Endometrial microvascular endothelial cells (primary cell): Measurements from ENCODE around the gene MYBPH. TPM values are rescaled to one million over a fixed set of nuclear protein-coding genes. Genes with fewer than 3 reads are reported as not detected.

Experiments
- in situ Hi-C: cut with HindIII; loops from 2 replicates; pipeline ENCODE4 v1.10.0; 2017; ENCODE audit warnings: low sequenced_read_pairs, low pct_unique_long_range_greater_than_20kb; ENCODE audit errors: inconsistent ontology term
- total RNA-seq: library from RNA; depleted of rRNA; stranded (reverse); fragments of >200 nt; gene quantifications from one replicate; pipeline ENCODE4 v1.2.3, GENCODE V29; 2015; ENCODE audit errors: inconsistent ontology term

Gene MYBPH
- total RNA-seq, 1 donor from 2014 or later: not detected

GRCh38 chr1:203142124-203142523, 33.5 kb downstream of the MYBPH start:
- in situ Hi-C loops: loop anchor here (25.0 kb wide), 1 partner anchor 105 kb away; the partner anchor contains the start of gene PPFIA4

GRCh38 chr1:203140743-203141520, 34.7 kb downstream of the MYBPH start:
- in situ Hi-C loops: loop anchor here (25.0 kb wide), 1 partner anchor 104 kb away; the partner anchor contains the start of gene PPFIA4

DNA sequence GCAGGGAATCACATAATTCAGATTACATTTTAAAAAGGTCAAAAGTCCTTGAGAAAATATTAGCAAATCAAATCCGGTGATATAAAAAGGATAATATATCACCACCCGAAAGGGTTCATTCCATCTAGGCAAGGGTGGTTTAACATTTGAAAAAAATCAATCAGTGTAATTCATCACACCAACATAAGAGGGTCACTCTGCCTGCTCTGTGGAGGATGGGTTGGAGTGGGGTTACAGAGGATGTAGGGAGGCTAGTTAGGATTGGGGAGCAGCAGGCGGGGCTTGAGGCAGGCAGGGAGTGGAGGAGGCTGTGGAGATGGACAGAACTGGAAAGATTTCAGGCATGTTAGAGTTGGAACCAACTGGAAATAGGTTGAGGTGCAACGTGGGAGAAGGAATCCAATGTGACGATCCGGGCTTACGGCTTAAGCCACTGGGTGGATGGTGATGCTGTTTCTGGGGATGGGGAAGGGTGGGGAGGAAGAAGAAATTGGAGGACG, 35.6 kb downstream of the MYBPH start:
- in situ Hi-C loops: loop anchor here (25.0 kb wide), 1 partner anchor 103 kb away; the partner anchor contains the start of gene PPFIA4

GRCh38 chr1:203138066-203138465, 37.6 kb downstream of the MYBPH start:
- in situ Hi-C loops: loop anchor here (25.0 kb wide), 1 partner anchor 101 kb away; the partner anchor contains the start of gene PPFIA4

- in situ Hi-C loops: loop anchor here (25.0 kb wide), 1 partner anchor 100 kb away; the partner anchor contains the start of gene PPFIA4
Measured at GRCh38 chr1:203137324-203137723, 38.3 kb downstream of the MYBPH start.

GRCh38 chr1:203136409-203137042, 39.1 kb downstream of the MYBPH start:
- in situ Hi-C loops: loop anchor here (25.0 kb wide), 1 partner anchor 99 kb away; the partner anchor contains the start of gene PPFIA4

GRCh38 chr1:203135636-203136305, 39.9 kb downstream of the MYBPH start:
- in situ Hi-C loops: loop anchor here (25.0 kb wide), 1 partner anchor 98 kb away; the partner anchor contains the start of gene PPFIA4

DNA sequence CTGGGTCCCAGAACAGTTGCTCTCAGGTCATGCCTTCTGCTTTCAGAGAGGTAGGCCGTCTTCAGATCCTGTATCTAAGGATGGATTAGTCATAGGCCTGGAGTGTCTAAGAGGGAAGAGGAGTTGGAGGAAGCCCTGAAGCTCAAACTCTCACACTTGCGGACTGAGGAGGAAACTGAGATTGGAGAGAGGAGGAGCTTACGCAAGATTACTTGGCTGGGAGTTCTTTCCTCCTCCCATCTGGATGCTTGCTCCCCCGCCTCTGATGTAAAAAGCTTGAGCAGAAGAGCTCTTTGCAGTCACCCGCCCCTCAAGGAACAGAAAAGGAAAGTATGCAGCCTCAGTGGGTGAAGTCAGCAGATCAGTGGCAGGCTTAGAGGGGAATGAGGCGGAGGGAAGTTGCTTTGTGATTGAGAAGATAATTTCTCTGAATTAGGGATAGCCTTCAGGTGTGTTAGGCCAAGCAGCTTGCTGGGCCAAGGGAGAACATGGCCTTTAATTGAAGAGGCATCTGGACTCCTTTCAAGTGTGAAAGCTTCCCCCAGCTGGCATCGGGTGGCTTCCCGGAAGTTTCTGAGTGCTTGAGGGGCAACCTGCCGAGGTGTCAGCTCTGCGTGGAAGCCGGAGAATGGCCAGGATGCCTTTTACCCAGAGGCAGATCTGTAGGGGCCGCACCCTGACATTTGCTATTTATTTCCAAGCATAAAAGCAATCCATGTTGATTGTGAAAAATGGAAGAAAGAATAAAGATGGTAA, 41.5 kb downstream of the MYBPH start:
- in situ Hi-C loops: loop anchor here (25.0 kb wide), 1 partner anchor 97 kb away; the partner anchor contains the start of gene PPFIA4

DNA sequence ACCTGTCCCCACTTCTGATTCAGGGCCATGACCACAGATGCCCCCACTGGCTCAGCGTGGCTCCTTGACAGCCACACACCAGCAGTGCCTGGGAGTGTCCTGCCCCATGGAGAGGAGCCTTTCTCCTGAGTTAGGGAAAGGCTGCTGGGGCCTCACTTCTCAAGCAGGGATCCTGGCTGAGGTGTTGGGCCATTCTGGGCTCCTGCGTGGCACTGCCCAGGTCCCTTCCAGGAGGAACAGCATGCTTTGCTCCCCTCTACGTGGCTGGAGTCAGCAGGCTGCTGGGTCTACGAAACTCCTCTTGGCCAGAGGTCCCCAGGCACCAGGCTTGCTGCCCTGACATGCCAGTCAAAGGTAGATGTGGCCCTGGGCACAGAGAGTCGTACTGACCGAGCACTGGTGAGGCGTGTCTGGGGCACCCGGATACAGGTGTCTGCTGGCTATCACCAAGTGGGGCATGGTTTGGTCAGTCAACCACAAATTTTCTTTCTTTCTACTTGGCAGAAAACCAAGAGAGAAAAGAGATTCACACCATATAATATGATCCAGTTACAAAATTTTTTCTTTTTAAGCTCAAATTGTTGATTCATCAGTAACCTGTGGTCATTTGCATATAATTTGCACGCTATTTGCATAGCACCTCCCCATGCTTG, 44.0 kb downstream of the MYBPH start:
- in situ Hi-C loops: loop anchor here (25.0 kb wide), 1 partner anchor 94 kb away; the partner anchor contains the start of gene PPFIA4

DNA sequence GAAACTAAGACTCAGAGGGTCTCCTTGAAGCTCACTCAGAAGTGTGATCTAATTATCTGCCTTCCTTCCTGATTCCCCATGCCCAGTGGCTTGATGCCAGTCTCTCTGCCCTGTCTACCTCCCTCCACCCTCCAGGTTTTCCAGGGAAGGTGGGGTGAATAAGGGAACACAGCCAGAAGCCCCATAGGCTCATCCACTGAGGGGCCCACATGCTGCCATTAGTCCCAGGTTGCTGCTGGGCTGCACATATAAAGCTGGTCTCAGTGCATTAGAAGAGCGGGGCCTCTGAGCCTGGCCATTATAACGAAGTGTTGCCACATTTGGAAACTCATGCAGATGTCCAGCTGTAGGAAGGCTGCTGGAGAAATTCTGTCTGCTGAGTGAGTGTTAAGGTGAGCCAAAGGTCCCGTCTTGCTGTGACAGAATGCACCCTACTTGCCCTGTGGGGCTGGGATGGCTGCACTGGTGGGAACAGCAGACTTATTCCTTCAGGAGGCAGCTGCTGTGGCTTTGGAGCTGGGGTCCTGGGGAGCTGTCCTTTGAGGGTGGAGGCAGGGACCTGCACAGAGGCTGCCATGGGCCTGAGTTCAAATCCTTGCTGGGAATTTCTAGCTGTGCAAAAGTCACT, 45.2 kb downstream of the MYBPH start:
- in situ Hi-C loops: loop anchor here (25.0 kb wide), 1 partner anchor 93 kb away; the partner anchor contains the start of gene PPFIA4

- in situ Hi-C loops: loop anchor here (25.0 kb wide), 1 partner anchor 92 kb away; the partner anchor contains the start of gene PPFIA4
Measured at GRCh38 chr1:203129501-203130231, 46.0 kb downstream of the MYBPH start.

DNA sequence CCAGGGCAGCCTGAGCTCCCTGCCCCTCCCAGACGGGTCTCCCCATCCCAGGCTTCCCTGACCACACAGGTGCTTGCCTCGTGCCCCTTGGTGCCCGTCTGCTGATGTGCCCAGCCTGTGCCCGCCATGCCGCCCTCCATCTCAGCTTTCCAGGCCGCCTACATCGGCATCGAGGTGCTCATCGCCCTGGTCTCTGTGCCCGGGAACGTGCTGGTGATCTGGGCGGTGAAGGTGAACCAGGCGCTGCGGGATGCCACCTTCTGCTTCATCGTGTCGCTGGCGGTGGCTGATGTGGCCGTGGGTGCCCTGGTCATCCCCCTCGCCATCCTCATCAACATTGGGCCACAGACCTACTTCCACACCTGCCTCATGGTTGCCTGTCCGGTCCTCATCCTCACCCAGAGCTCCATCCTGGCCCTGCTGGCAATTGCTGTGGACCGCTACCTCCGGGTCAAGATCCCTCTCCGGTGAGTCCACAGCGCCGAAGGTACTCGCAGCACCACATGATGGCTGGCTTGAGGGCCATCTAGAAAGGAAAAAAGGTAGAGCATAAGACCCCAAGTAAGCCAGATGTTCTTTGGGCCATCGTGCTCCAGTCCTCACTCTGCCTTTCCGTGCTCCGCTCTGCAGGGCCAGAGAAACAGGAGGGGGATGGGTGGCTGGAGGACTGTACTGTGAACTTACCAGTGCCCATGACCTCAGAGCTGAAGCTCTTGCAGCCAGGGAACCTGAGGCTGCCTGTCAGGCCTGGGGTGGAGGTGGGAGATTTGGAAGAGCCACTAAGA, 46.7 kb downstream of the MYBPH start:
- in situ Hi-C loops: loop anchor here (25.0 kb wide), 1 partner anchor 92 kb away; the partner anchor contains the start of gene PPFIA4

GRCh38 chr1:203128431-203128715, 47.3 kb downstream of the MYBPH start:
- in situ Hi-C loops: loop anchor here (25.0 kb wide), 1 partner anchor 91 kb away; the partner anchor contains the start of gene PPFIA4

- in situ Hi-C loops: loop anchor here (25.0 kb wide), 1 partner anchor 91 kb away; the partner anchor contains the start of gene PPFIA4
Measured at GRCh38 chr1:203127666-203128430, 47.8 kb downstream of the MYBPH start, which contains the start of gene ADORA1. ADORA1 (plus strand) TSS chr1:203127726; CDS start chr1:203128842, 1,116 bp downstream.
